Measurements from ENCODE around the gene SETD6. TPM values are rescaled to one million over a fixed set of nuclear protein-coding genes. Genes with fewer than 3 reads are reported as not detected.

Gene SETD6
- total RNA-seq, 4 donors from 2014 or later = 37.3 to 59.2 (median 44.4) TPM

DNA sequence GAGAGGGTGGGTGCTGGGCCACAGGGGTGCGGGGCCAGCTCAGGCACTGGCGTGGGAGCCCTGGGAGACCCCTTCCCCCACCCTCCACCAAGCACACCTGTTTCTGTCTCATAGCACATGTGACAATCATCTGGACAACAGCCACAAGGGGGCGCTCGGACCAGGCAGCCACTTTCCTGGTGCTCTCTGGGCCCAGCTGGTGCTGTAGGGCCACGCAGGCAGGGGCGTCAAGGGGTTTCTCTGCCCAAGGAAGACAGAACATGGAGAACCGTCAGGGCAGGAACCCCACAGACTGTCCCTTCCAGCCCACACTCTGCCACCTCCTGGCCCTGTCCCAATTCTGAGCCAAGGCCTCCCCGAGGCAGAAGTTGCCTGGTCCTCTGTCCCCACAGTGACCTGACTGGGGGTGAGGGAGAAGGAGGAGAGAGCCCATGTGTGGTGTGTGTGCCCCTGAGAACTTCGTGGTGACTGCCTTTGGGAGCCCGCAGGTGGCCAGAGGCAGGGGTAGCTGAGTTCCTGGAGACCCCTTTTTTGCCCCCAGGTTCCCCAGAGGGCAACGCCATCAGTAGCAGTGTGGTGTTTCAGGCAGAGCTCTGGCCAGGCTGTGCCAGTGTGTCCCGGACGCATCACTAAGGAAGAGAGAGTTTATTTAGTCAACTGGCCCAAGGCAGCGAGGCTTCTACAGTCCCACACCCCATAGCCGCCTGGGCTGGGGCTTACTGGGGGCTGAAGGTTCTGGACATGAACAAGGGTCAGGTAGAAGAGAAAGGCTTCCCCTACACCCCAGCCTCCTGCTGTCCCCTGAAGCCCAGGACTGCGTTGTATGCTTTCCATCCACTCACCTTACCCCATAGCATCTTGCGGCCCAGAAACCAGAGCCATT is 3.1 kb upstream of the SETD6 start:
- Histone ChIP-seq H3K27me3 (no peaks in the 10 kb centered on the region), H3K36me3 (peaks cover 0 to 3% of the 10 kb centered on the region in 2 donors), H3K9me3 (no peaks in the 10 kb centered on the region), H3K27ac (no peak overlapping the region), H3K4me1 (peaks cover 9 to 10% of the 10 kb centered on the region in 2 donors), H3K4me3 (replicated peaks in 1 of 3) (no peak overlapping the region)
- TF ChIP-seq POLR2A (IDR thresholded peaks at IDR 0.05) = no peak
- TF ChIP-seq, protein P1, sequence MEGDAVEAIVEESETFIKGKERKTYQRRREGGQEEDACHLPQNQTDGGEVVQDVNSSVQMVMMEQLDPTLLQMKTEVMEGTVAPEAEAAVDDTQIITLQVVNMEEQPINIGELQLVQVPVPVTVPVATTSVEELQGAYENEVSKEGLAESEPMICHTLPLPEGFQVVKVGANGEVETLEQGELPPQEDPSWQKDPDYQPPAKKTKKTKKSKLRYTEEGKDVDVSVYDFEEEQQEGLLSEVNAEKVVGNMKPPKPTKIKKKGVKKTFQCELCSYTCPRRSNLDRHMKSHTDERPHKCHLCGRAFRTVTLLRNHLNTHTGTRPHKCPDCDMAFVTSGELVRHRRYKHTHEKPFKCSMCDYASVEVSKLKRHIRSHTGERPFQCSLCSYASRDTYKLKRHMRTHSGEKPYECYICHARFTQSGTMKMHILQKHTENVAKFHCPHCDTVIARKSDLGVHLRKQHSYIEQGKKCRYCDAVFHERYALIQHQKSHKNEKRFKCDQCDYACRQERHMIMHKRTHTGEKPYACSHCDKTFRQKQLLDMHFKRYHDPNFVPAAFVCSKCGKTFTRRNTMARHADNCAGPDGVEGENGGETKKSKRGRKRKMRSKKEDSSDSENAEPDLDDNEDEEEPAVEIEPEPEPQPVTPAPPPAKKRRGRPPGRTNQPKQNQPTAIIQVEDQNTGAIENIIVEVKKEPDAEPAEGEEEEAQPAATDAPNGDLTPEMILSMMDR (IDR thresholded peaks at IDR 0.05) = peak; percentile 48 to 73 (median 59)
- peak; percentile 74 to 80 for DNase-seq
- WGBS, 2 donors = 58 to 66% methylated on average over 13 to 16 of the region's 17 CpGs
- intact Hi-C loops (cut with DNase I) = loop anchor here (5.0 to 10.0 kb wide), 2 partner anchors 145 to 243 kb away; no protein-coding TSS in a partner anchor

DNA sequence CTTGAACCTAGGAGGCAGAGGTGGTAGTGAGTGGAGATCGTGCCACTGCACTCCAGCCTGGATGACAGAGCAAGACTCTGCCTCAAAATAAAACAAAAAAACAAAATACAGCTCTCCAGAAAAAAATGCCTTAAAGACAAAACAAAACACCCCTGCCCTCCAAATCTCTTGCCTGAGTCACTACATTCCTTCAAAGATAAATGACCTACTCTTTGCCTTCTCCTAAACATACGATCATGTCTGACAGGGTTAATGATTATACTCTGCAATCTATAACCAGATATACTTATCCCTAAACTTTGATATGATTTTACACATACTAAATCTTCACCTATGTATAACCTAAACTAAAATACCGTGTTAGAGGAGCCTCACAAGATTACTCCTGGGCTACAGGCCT is 1.4 kb upstream of the SETD6 start:
- intact Hi-C loops (cut with DNase I) = loop anchor here (5.0 to 10.0 kb wide), 2 partner anchors 143 to 241 kb away; no protein-coding TSS in a partner anchor
- Histone ChIP-seq H3K27ac (no peak overlapping the region), H3K36me3 (peaks cover 7 to 19% of the 10 kb centered on the region in 2 donors), H3K9me3 (no peaks in the 10 kb centered on the region), H3K4me3 (replicated peaks in 1 of 3) (no peak overlapping the region), H3K27me3 (no peaks in the 10 kb centered on the region), H3K4me1 (peaks cover 9 to 10% of the 10 kb centered on the region in 2 donors)
- TF ChIP-seq POLR2A (IDR thresholded peaks at IDR 0.05) = no peak
- TF ChIP-seq, protein P1 (IDR thresholded peaks at IDR 0.05) = no peak
- 96 to 97% methylated on average over 3 of the region's 3 CpGs for WGBS, 2 donors
- no peak for DNase-seq

DNA sequence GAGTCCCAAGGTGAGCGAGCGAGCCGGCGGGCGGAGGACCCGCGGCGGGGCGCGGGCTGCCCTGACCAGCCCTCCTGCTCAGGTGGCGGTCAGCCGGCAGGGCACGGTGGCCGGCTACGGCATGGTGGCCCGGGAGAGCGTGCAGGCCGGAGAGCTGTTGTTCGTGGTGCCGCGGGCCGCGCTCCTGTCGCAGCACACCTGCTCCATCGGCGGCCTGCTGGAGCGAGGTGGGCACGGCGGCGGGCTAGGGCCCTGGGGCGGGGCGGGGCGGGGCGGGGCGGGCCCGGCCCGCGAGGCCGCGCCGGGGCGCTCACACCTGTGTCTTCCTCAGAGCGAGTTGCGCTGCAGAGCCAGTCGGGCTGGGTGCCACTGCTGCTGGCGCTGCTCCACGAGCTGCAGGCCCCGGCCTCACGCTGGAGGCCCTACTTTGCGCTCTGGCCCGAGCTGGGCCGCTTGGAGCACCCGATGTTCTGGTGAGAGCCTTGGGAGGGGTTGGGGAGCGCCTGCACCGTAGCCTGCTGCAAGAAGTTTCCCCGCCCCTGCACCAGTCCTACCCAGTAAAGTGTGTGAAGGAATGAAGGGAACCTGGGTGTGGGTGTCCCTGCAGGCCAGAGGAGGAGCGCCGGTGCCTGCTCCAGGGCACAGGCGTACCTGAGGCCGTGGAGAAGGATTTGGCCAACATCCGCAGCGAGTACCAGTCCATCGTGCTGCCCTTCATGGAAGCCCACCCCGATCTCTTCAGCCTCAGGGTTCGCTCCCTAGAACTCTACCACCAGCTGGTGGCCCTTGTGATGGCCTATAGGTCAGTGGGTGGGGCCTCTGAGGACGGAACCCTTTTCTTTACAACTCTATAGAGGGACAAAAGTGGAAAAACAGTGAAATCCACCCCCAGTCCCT is 802 bp downstream of the SETD6 start:
- H3K4me3 ChIP-seq (replicated peaks in 1 of 3) = peak overlapping the region; percentile 12 to 87 (median 70)
- H3K27me3 ChIP-seq = no peaks in the 10 kb centered on the region
- peaks cover 23 to 40% of the 10 kb centered on the region in 2 donors for H3K36me3 ChIP-seq
- intact Hi-C loops (cut with DNase I) = loop anchor here (10.0 kb wide), 1 partner anchor 239 kb away; no protein-coding TSS in a partner anchor
- peak; percentile 65 to 66 for DNase-seq
- peaks cover 9 to 10% of the 10 kb centered on the region in 2 donors for H3K4me1 ChIP-seq
- WGBS, 2 donors = 18 to 32% methylated on average over 22 to 26 of the region's 66 CpGs
- H3K27ac ChIP-seq = peak overlapping the region; percentile 18 to 74 (median 60)
- no peaks in the 10 kb centered on the region for H3K9me3 ChIP-seq
- TF ChIP-seq POLR2A (IDR thresholded peaks at IDR 0.05) = no peak
- TF ChIP-seq, protein P1 (IDR thresholded peaks at IDR 0.05) = peak in 1 of 6 experiments; percentile 7

DNA sequence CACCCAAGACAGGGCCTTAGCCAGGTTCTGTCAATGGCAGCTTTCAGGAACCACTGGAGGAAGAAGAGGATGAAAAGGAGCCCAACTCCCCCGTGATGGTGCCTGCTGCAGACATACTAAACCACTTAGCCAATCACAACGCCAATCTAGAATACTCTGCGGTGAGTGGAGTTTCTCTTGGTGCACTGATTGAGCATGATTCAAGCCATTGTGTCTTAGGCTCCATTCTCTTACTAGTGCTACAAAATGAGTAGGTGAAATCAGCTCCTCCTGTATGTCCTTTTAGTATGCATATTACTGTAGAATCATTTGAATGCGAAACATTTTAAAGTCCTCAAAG is 1.4 kb downstream of the SETD6 start:
- peaks cover 9 to 10% of the 10 kb centered on the region in 2 donors for H3K4me1 ChIP-seq
- no peak for DNase-seq
- TF ChIP-seq POLR2A (IDR thresholded peaks at IDR 0.05) = no peak
- TF ChIP-seq, protein P1 (IDR thresholded peaks at IDR 0.05) = no peak
- no peak overlapping the region for H3K27ac ChIP-seq
- no peak overlapping the region for H3K4me3 ChIP-seq (replicated peaks in 1 of 3)
- no peaks in the 10 kb centered on the region for H3K9me3 ChIP-seq
- intact Hi-C loops (cut with DNase I) = loop anchor here (10.0 kb wide), 1 partner anchor 238 kb away; no protein-coding TSS in a partner anchor
- H3K27me3 ChIP-seq = no peaks in the 10 kb centered on the region
- 77 to 95% methylated on average over 4 of the region's 4 CpGs for WGBS, 2 donors
- peaks cover 29 to 47% of the 10 kb centered on the region in 2 donors for H3K36me3 ChIP-seq

Data from thyroid gland (tissue), 4 donors.